ENCODE results near the gene SPATS2.

Gene SPATS2

GRCh38 chr12:49567302-49567610 lies 200.0 kb downstream of the SPATS2 start:
- TF ChIP-seq EZH2phosphoT487 (conservative IDR thresholded peaks at IDR 0.05; ENCODE audit: low read length) (no peak), CTCF (IDR thresholded peaks at IDR 0.05; ENCODE audit: insufficient read depth, low read length, poor library complexity, severe bottlenecking) (no peak)
- Histone ChIP-seq H3K4me2 (ENCODE audit: low read depth, low read length, poor library complexity, severe bottlenecking) (peak overlapping the region; percentile 76), H3K9me2 (replicated peaks; ENCODE audit: insufficient read depth, low read length) (no peaks in the 10 kb centered on the region), H3K36me3 (ENCODE audit: low read length) (no peaks in the 10 kb centered on the region), H3K27ac (ENCODE audit: low read depth, low read length) (peak overlapping the region; percentile 68; the same call in 1 of the 2 replicates), H2AFZ (ENCODE audit: low read depth, low read length, severe bottlenecking) (peak overlapping the region; percentile 91), H3F3A (ENCODE audit: insufficient read depth) (no peaks in the 10 kb centered on the region), H3K9me3 (ENCODE audit: insufficient read depth, low read length) (no peaks in the 10 kb centered on the region), H3K4me3 (ENCODE audit: insufficient read depth, low read length, poor library complexity, severe bottlenecking) (peak overlapping the region; percentile 87), H4K20me1 (ENCODE audit: low read depth, low read length) (no peaks in the 10 kb centered on the region), H3K79me2 (ENCODE audit: insufficient read depth, low read length) (peaks cover 56% of the 10 kb centered on the region), H3K27me3 (ENCODE audit: low read length) (no peaks in the 10 kb centered on the region), H3K9ac (ENCODE audit: low read length) (peak overlapping the region; percentile 85)

- no peaks in the 10 kb centered on the region for H3K9me2 ChIP-seq (replicated peaks; ENCODE audit: insufficient read depth, low read length)
- peak within 1 kb of the TSS; percentile 87 for H3K4me3 ChIP-seq (ENCODE audit: insufficient read depth, low read length, poor library complexity, severe bottlenecking)
- peak within 1 kb of the TSS; percentile 85 for H3K9ac ChIP-seq (ENCODE audit: low read length)
- no peaks in the 10 kb centered on the region for H3K27me3 ChIP-seq (ENCODE audit: low read length)
- H3K36me3 ChIP-seq (ENCODE audit: low read length): no peaks in the 10 kb centered on the region
- no peaks in the 10 kb centered on the region for H4K20me1 ChIP-seq (ENCODE audit: low read depth, low read length)
- H3K27ac ChIP-seq (ENCODE audit: low read depth, low read length): peak within 1 kb of the TSS; percentile 68
- peaks cover 56% of the 10 kb centered on the region for H3K79me2 ChIP-seq (ENCODE audit: insufficient read depth, low read length)
- no peaks in the 10 kb centered on the region for H3F3A ChIP-seq (ENCODE audit: insufficient read depth)
- no peaks in the 10 kb centered on the region for H3K9me3 ChIP-seq (ENCODE audit: insufficient read depth, low read length)
- TF ChIP-seq CTCF (IDR thresholded peaks at IDR 0.05; ENCODE audit: insufficient read depth, low read length, poor library complexity, severe bottlenecking): no peak
- TF ChIP-seq EZH2phosphoT487 (conservative IDR thresholded peaks at IDR 0.05; ENCODE audit: low read length): no peak
- peak within 1 kb of the TSS; percentile 76 for H3K4me2 ChIP-seq (ENCODE audit: low read depth, low read length, poor library complexity, severe bottlenecking)
- peak within 1 kb of the TSS; percentile 91 for H2AFZ ChIP-seq (ENCODE audit: low read depth, low read length, severe bottlenecking)
Observed at GRCh38 chr12:49567611-49568441, 200.6 kb downstream of the SPATS2 start, which contains the start of gene MCRS1. Gene MCRS1, minus strand, starts transcription at chr12:49568142. Its CDS starts 1,411 bp downstream, at chr12:49566731.

- peaks cover under 1% of the 10 kb centered on the region; the same call in 1 of the 2 replicates for H3K36me3 ChIP-seq (ENCODE audit: low read length)
- H3K4me2 ChIP-seq (ENCODE audit: low read depth, low read length, poor library complexity, severe bottlenecking): peak overlapping the region; percentile 76
- H3K4me3 ChIP-seq (ENCODE audit: insufficient read depth, low read length, poor library complexity, severe bottlenecking): peak overlapping the region; percentile 87
- no peaks in the 10 kb centered on the region for H3F3A ChIP-seq (ENCODE audit: insufficient read depth)
- H3K27me3 ChIP-seq (ENCODE audit: low read length): no peaks in the 10 kb centered on the region
- H4K20me1 ChIP-seq (ENCODE audit: low read depth, low read length): no peaks in the 10 kb centered on the region
- H3K9ac ChIP-seq (ENCODE audit: low read length): peak overlapping the region; percentile 85
- peak overlapping the region; percentile 91 for H2AFZ ChIP-seq (ENCODE audit: low read depth, low read length, severe bottlenecking)
- peak overlapping the region; percentile 68; the same call in 1 of the 2 replicates for H3K27ac ChIP-seq (ENCODE audit: low read depth, low read length)
- no peaks in the 10 kb centered on the region for H3K9me3 ChIP-seq (ENCODE audit: insufficient read depth, low read length)
- no peaks in the 10 kb centered on the region for H3K9me2 ChIP-seq (replicated peaks; ENCODE audit: insufficient read depth, low read length)
- TF ChIP-seq EZH2phosphoT487 (conservative IDR thresholded peaks at IDR 0.05; ENCODE audit: low read length) (no peak), CTCF (IDR thresholded peaks at IDR 0.05; ENCODE audit: insufficient read depth, low read length, poor library complexity, severe bottlenecking) (no peak)
- peaks cover 56% of the 10 kb centered on the region for H3K79me2 ChIP-seq (ENCODE audit: insufficient read depth, low read length)
Observed at GRCh38 chr12:49568442-49569162, 201.3 kb downstream of the SPATS2 start.

Data from SU-DHL-6 (cell line).